Renal cortical epithelial cell (primary cell): ENCODE data around the gene CHID1. TPM values are rescaled to one million over a fixed set of nuclear protein-coding genes. Genes with fewer than 3 reads are reported as not detected.

ENCODE experiments used
- DNase-seq: peaks from one replicate; pipeline ENCODE4 v3.0.0-alpha.2; 2011; ENCODE audit warnings: low read depth
- total RNA-seq: library from RNA; depleted of rRNA; stranded (reverse); fragments of >200 nt; gene quantifications from 2 replicates; pipeline ENCODE4 v1.2.3, GENCODE V29; 2014

The CHID1 gene
- total RNA-seq, 1 donor from 2014 or later, result 83.9 TPM

GRCh38 chr11:933142-933851, 22.7 kb upstream of the CHID1 start:
- DNase-seq, result no peak

GRCh38 chr11:932435-932834, 21.8 kb upstream of the CHID1 start:
- no peak for DNase-seq

- no peak for DNase-seq
Measured at GRCh38 chr11:931385-931784, 20.8 kb upstream of the CHID1 start.

- DNase-seq, result no peak
Measured at GRCh38 chr11:929405-929804, 18.8 kb upstream of the CHID1 start.

GRCh38 chr11:928786-929185, 18.2 kb upstream of the CHID1 start:
- DNase-seq, result no peak

- no peak for DNase-seq
Measured at GRCh38 chr11:927871-928270, 17.3 kb upstream of the CHID1 start.

- peak; percentile 66 for DNase-seq
Measured at GRCh38 chr11:926341-926916, 15.8 kb upstream of the CHID1 start.

- DNase-seq, result peak; percentile 47
Measured at GRCh38 chr11:925496-926301, 15.1 kb upstream of the CHID1 start, which contains the start of gene AP2A2. TSS of gene AP2A2 (plus strand) at chr11:925870. CDS start at chr11:926022, 152 bp downstream.

GRCh38 chr11:925158-925495, 14.5 kb upstream of the CHID1 start:
- no peak for DNase-seq

- DNase-seq, result no peak
Measured at GRCh38 chr11:924406-925157, 14.0 kb upstream of the CHID1 start.

- DNase-seq, result no peak
Measured at GRCh38 chr11:923691-924405, 13.2 kb upstream of the CHID1 start.

GRCh38 chr11:921921-922678, 11.5 kb upstream of the CHID1 start:
- no peak for DNase-seq

- no peak for DNase-seq
Measured at GRCh38 chr11:917426-917825, 6.8 kb upstream of the CHID1 start.

GRCh38 chr11:914747-915501, 4.3 kb upstream of the CHID1 start:
- DNase-seq, result no peak

- no peak for DNase-seq
Measured at GRCh38 chr11:914204-914603, 3.6 kb upstream of the CHID1 start.

- no peak for DNase-seq
Measured at GRCh38 chr11:913043-913442, 2.4 kb upstream of the CHID1 start.

GRCh38 chr11:912266-912665, 1.7 kb upstream of the CHID1 start:
- no peak for DNase-seq

- DNase-seq, result no peak
Measured at GRCh38 chr11:911890-912219, 1.2 kb upstream of the CHID1 start.

- DNase-seq, result peak; percentile 48
Measured at GRCh38 chr11:911031-911889, 650 bp upstream of the CHID1 start.
